ES-I3 (cell line): ENCODE measurements around the gene TAGLN.
"Not testable (repeated sequence)": the region's sequence is repeated elsewhere in the genome, so short reads cannot be mapped to it uniquely, and the experiment has no call there.

Experiments
- H3K36me3 ChIP-seq: 2 replicates; pipeline ENCODE4 v1.6.1; 2013; ENCODE audit warnings: mild to moderate bottlenecking, low read length, control low read depth, moderate library complexity; ENCODE audit not compliant: insufficient read depth
- H3K4me1 ChIP-seq: 2 replicates; pipeline ENCODE4 v1.6.1; 2013; ENCODE audit warnings: mild to moderate bottlenecking, control low read depth, low read length; ENCODE audit not compliant: insufficient read depth
- H3K9ac ChIP-seq: 2 replicates; pipeline ENCODE4 v1.6.1; 2013; ENCODE audit warnings: low read depth, mild to moderate bottlenecking, low read length, moderate library complexity
- H3K9me3 ChIP-seq: 2 replicates; pipeline ENCODE4 v1.6.1; 2013; ENCODE audit warnings: mild to moderate bottlenecking, low read length, moderate library complexity; ENCODE audit not compliant: control insufficient read depth, insufficient read depth

TAGLN gene

DNA sequence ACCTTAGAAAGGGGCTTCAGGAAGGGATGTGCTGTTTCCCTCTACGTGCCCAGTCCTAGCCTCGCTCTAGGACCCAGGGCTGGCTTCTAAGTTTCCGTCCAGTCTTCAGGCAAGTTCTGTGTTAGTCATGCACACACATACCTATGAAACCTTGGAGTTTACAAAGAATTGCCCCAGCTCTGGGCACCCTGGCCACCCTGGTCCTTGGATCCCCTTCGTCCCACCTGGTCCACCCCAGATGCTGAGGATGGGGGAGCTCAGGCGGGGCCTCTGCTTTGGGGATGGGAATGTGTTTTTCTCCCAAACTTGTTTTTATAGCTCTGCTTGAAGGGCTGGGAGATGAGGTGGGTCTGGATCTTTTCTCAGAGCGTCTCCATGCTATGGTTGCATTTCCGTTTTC, 2.2 kb upstream of the TAGLN start:
- Histone ChIP-seq H3K9ac (no peak overlapping the region), H3K4me1 (peaks cover 20% of the 10 kb centered on the region), H3K36me3 (peaks cover 5% of the 10 kb centered on the region; the same call in 1 of the 2 replicates), H3K9me3 (no peaks in the 10 kb centered on the region)

DNA sequence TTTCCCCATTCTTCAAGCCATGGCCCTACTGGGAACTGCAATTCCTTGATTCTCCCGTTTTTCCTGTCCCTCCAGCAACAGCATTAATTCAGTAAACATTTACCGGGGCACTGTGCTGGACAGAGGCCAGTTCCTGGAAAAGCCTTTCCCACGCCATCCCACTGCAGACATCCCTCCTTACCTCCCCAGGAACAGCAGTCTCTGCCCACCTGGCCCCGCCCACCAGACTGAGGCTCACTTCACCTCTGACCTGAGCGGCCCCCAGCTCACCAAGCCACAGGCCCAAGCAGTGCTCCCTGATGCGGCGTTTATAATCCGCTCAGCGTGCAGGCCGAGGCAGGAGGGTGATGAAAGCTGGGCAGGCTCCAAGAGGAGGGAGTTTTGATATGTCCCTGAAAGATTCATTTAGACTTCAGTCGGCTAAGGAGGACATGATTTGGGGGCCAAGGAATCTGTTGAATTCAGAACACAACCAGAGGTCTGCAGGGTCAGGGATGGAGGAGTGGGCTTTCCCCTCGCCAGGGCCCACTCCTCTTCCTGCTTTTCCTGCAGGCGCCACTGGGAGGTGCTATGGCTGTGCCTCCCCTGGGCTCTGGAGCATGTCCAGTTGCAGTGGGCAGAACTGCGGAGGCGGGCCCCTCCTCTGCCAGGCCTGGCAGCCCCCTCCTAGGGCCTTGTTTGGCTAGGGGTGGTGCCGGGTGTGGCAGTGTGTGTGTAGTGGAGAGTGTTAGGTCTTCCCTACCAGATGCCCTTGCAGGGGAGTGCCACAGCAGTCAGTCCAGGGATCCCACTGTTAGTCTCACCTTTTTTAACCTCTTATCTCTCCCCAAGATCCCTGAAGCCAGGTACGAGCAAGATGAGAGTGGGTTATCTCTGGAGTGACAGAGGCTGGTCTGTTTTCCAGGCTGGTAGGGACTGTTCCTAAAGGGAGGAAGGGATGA, 1.4 kb upstream of the TAGLN start:
- H3K9me3 ChIP-seq = no peaks in the 10 kb centered on the region
- peaks cover 10% of the 10 kb centered on the region; the same call in 1 of the 2 replicates for H3K36me3 ChIP-seq
- peaks cover 26% of the 10 kb centered on the region for H3K4me1 ChIP-seq
- peak overlapping the region; percentile 70; the same call in 1 of the 2 replicates for H3K9ac ChIP-seq

- H3K9me3 ChIP-seq = no peaks in the 10 kb centered on the region
- H3K9ac ChIP-seq = peak overlapping the region; percentile 70
- peaks cover 11% of the 10 kb centered on the region for H3K36me3 ChIP-seq
- peaks cover 26% of the 10 kb centered on the region for H3K4me1 ChIP-seq
Measured at GRCh38 chr11:117198613-117199012, 557 bp upstream of the TAGLN start.

DNA sequence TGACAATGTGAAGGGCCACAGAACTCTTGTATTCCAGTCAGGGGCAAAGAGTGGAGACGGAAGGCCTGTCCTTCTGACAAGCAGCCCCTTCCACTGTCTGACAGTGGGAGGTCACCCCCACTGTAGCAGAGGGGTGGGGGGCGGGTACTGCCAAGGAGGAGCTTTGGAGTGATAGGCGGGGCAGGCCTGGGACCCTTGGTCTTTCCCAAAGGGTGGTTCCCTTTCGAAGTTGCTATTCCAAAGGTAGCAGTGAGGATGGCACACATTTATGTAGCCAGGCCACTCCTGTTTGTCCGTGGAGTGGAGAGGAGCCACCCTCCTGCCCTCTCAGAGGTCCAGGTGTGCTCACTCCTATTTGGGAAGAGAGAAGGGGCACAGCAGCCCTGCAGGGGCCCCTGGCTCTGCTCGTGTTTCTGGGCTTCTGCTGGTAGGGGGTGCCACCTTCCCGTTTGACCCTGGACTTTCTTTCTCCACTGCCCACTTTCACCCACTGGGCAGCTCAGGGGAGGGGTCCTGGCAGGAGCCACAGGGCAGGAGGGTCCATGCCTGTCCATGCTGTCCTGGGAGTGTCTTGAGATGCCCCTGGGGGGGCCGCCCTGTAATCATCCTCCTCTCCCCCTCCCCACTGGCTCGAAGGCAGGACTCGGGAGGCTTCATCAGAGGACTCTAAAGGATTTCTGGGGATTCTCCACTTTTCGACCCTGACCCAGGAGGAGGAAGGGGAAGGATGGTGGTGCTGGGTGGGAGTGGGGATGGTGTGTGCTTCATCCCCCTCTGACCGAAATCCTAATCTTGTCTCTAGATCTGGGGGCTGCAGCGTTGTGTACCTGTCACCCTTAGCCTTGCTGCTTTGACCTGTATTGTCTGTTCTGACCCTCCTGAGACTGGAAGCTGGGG, 994 bp downstream of the TAGLN start:
- H3K4me1 ChIP-seq = peaks cover 26% of the 10 kb centered on the region
- H3K9me3 ChIP-seq = no peaks in the 10 kb centered on the region
- peak overlapping the region; percentile 70 for H3K9ac ChIP-seq
- H3K36me3 ChIP-seq = peaks cover 13% of the 10 kb centered on the region

DNA sequence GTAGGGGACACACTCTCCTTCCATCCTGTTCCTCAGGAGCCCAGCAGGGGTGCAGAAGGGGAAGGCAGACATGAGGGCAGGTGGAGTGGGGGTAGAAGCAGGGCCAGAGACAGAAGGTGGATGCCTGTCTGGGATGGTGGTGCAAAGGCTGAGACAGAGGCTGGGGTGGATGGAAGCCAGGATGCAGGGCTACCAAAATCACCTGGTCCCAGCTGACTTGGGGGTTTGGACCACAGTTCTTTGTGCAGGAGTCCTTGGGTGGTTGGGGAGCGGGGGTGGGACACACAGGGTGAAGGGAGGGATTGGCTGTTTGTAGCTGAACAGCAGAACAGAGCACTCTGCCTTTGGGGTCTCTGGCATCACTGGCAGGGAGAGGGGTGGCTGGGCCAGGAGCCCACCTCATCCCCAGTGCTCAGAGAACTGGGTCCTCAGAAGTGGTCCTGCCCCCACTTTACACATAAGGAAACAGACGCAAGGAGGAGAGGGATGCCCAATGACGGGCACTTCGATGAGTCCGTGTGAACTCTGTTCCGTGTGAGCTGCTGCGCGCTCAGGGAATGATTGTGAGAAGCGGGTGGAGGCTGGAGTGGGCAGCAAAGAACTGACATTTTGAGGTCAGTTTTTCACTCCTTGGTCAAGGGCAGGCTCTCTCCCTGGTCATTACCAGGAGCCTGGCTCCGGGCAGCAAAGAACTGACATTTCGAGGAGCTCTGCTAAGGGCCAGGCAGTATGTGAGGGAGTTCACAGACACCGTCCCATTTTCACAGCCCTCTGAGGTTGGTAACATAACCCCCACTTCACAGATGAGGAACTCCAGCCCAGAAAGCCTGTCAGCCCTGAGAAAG, 1.9 kb downstream of the TAGLN start:
- Histone ChIP-seq H3K9me3 (no peaks in the 10 kb centered on the region), H3K4me1 (peaks cover 26% of the 10 kb centered on the region), H3K9ac (peak overlapping the region; percentile 70), H3K36me3 (peaks cover 14% of the 10 kb centered on the region)

DNA sequence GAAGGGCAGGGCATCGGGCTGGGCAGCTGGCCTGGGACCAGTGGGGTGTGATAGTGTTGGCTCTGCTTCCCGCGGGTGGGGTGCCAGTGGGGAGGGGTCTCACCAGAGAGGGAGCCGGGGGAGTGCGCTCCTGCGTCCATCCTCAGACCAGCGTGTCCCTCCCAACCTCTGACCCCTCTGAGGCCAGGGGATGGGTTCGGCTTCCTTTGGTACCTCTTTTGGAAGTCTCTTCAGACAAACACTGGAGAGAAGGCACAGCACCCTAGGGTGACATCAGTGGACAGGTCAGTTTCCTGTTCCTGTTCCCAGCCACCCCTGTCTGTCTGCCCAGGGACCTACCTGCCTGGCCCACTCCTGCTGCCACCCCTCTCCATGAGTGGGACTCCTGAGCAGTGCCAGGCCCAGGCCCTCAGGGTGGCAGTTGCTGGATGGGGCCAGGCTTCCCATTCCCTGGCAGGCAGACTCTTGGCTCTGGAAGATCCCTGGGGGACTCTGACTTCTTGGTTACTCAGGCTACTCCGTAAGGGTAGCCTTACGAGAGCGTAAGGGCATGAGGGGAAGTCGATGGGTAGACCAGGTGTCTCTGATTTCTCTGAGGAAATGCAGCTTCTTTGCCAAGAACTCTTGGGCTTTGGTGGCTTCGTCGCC, 2.6 kb downstream of the TAGLN start:
- peak overlapping the region; percentile 19; the same call in 1 of the 2 replicates for H3K9ac ChIP-seq
- no peaks in the 10 kb centered on the region for H3K9me3 ChIP-seq
- H3K36me3 ChIP-seq = peaks cover 14% of the 10 kb centered on the region
- H3K4me1 ChIP-seq = peaks cover 26% of the 10 kb centered on the region

- Histone ChIP-seq H3K36me3 (peaks cover 14% of the 10 kb centered on the region), H3K9me3 (no peaks in the 10 kb centered on the region), H3K9ac (no peak overlapping the region), H3K4me1 (peaks cover 26% of the 10 kb centered on the region)
Measured at GRCh38 chr11:117202386-117203068, 3.4 kb downstream of the TAGLN start.

GRCh38 chr11:117203069-117203407, 3.9 kb downstream of the TAGLN start:
- Histone ChIP-seq H3K4me1 (peaks cover 26% of the 10 kb centered on the region), H3K9ac (no peak overlapping the region), H3K9me3 (no peaks in the 10 kb centered on the region), H3K36me3 (peaks cover 14% of the 10 kb centered on the region)

GRCh38 chr11:117204283-117205080, 5.3 kb downstream of the TAGLN start:
- no peaks in the 10 kb centered on the region for H3K9me3 ChIP-seq
- peaks cover 19% of the 10 kb centered on the region; the same call in 1 of the 2 replicates for H3K4me1 ChIP-seq
- peaks cover 14% of the 10 kb centered on the region for H3K36me3 ChIP-seq
- H3K9ac ChIP-seq = no peak overlapping the region

DNA sequence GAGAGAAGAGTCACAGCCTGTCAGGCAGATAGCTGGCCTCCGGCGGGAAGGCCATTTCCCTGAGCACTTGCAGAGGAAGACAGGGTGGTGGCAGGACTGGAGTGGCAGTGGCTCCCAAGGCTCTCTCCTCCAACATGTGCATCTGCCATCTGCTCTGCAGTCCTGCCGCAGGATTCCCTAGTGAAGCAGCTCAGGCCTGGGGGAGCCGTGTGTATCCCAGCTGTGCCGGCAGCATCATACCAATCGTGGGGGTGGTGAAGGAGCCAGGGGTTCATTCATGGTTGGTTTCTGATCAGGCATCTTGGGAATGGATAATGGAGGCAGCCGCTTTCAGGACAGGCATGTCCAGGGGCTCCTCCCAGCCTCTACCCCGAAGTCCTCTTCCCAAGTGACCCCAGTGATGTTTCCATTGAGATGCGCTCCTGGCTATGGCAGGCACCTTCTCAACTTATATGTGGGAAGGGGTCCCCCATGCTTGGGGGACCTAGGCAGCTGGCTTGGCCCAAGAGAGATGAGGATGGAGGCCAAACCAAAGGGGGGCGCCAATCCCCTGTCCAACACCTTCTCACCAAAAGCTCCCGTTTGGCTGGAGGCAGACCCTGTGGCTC, 6.1 kb downstream of the TAGLN start:
- peaks cover 19% of the 10 kb centered on the region; the same call in 1 of the 2 replicates for H3K4me1 ChIP-seq
- H3K9me3 ChIP-seq = no peaks in the 10 kb centered on the region
- no peak overlapping the region for H3K9ac ChIP-seq
- peaks cover 14% of the 10 kb centered on the region for H3K36me3 ChIP-seq

GRCh38 chr11:117206111-117206510, 6.9 kb downstream of the TAGLN start:
- H3K36me3 ChIP-seq = peaks cover 14% of the 10 kb centered on the region
- peaks cover 11% of the 10 kb centered on the region; the same call in 1 of the 2 replicates for H3K4me1 ChIP-seq
- H3K9ac ChIP-seq = not testable (repeated sequence)

DNA sequence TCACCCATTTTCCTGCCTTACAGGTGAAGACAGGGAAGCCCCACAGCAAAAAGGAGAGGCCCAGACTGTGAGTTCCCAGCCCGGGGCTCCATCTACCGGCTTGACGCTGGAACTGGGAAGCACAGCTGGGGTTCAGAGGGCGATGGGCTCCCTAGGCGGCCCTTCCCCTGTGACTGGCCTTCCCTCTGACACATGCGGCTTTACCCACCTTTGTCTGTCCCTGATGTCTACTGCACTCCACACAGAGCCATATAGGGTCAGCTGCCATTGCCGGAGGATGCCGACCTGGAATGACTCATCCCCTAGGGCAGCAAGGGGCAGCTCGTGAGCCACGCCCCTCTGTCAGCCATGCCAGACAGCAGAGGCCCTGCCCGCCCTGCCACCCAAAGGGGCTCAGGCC, 7.7 kb downstream of the TAGLN start:
- not testable (repeated sequence) for H3K9me3 ChIP-seq, H3K9ac ChIP-seq, H3K4me1 ChIP-seq
- peaks cover 14% of the 10 kb centered on the region for H3K36me3 ChIP-seq

More at GRCh38 chr11:117206111-117206510, 6.9 kb downstream of the TAGLN start:
- H3K9me3 ChIP-seq = not testable (repeated sequence)
